ENCODE data around the gene USP15.

Gene USP15

GRCh38 chr12:62285284-62285683 is 25.1 kb downstream of the USP15 start:
- no peak for DNase-seq

GRCh38 chr12:62288328-62288727 is 28.1 kb downstream of the USP15 start:
- no peak for DNase-seq

- no peak for DNase-seq
Observed at GRCh38 chr12:62290846-62291245, 30.6 kb downstream of the USP15 start.

- DNase-seq, result no peak
Observed at GRCh38 chr12:62291864-62292760, 31.9 kb downstream of the USP15 start.

- no peak for DNase-seq
Observed at GRCh38 chr12:62292761-62293344, 32.6 kb downstream of the USP15 start.

GRCh38 chr12:62294378-62294777 is 34.2 kb downstream of the USP15 start:
- DNase-seq, result no peak

- DNase-seq, result no peak
Observed at GRCh38 chr12:62296001-62296400, 35.8 kb downstream of the USP15 start.

- DNase-seq, result no peak
Observed at GRCh38 chr12:62297321-62297720, 37.1 kb downstream of the USP15 start.

- no peak for DNase-seq
Observed at GRCh38 chr12:62299617-62300016, 39.4 kb downstream of the USP15 start.

GRCh38 chr12:62301080-62301798 is 41.0 kb downstream of the USP15 start:
- no peak for DNase-seq

- DNase-seq, result no peak
Observed at GRCh38 chr12:62301799-62302133, 41.6 kb downstream of the USP15 start.

- DNase-seq, result no peak
Observed at GRCh38 chr12:62304560-62304959, 44.4 kb downstream of the USP15 start.

- no peak for DNase-seq
Observed at GRCh38 chr12:62305778-62306177, 45.6 kb downstream of the USP15 start.

GRCh38 chr12:62306569-62307530 is 46.6 kb downstream of the USP15 start:
- no peak for DNase-seq

- DNase-seq, result no peak
Observed at GRCh38 chr12:62308201-62308600, 48.0 kb downstream of the USP15 start.

- DNase-seq, result no peak
Observed at GRCh38 chr12:62313727-62314380, 53.6 kb downstream of the USP15 start.

- DNase-seq, result no peak
Observed at GRCh38 chr12:62317017-62317416, 56.8 kb downstream of the USP15 start.

GRCh38 chr12:62319058-62319457 is 58.9 kb downstream of the USP15 start:
- no peak for DNase-seq

GRCh38 chr12:62320054-62320453 is 59.9 kb downstream of the USP15 start:
- DNase-seq, result no peak

- no peak for DNase-seq
Observed at GRCh38 chr12:62323386-62323785, 63.2 kb downstream of the USP15 start.

- no peak for DNase-seq
Observed at GRCh38 chr12:62328296-62328921, 68.2 kb downstream of the USP15 start.

GRCh38 chr12:62331306-62331705 is 71.1 kb downstream of the USP15 start:
- no peak for DNase-seq

All from activated CD8-positive, alpha-beta memory T cell treated with anti-CD3 and anti-CD28 coated beads, Interleukin-2, amount 50 U/mL, for 48 hours (primary cell).